HG02970 (cell line): ENCODE results near the gene MRRF.
"Not testable (repeated sequence)": the region's sequence is repeated elsewhere in the genome, so short reads cannot be mapped to it uniquely, and the experiment has no call there.

Source experiments
- ATAC-seq: cut with Tn5 transposase; IDR thresholded peaks from one replicate; pipeline ENCODE4 v1.9.1; 2021; ENCODE audit warnings: mild to moderate bottlenecking, moderate library complexity, moderate number of reproducible peaks; ENCODE audit not compliant: unreplicated experiment, low FRiP score

Gene MRRF

DNA sequence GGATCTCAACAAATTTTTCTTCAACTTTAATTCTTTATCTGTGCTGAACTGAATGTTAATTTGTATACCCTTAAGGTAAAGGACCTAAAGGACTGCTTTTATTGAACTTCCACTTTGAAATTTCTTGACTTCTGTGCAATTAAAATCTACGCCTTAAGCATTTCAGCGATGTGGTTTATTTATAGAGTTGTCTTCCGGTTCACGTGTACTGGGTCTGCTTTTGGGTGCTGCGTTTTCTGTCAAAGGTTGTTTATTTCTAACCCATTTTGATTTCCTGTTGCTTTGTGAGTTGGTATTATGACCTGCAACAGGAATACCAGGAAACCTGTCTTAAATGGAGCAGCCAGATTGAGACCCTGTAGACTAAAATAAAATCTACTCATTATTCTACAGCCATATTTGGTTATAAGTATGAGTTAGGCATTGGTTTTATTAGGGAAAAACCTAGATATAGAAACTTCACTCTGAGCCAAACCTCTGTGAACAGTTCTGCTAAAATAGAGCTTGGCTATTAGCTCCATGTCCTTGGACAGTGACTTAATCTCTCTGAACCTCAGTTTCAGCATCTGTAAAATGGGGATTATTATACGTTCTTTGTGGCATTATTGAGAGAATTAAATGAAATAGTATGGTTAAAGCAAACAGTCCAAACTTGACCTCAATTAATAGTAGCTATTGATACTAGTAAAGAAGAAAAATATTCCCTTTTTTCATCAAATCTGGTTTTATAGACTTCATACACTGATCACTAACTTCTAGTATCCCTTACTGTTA, 3.5 kb downstream of the MRRF start:
- ATAC-seq: no peak

DNA sequence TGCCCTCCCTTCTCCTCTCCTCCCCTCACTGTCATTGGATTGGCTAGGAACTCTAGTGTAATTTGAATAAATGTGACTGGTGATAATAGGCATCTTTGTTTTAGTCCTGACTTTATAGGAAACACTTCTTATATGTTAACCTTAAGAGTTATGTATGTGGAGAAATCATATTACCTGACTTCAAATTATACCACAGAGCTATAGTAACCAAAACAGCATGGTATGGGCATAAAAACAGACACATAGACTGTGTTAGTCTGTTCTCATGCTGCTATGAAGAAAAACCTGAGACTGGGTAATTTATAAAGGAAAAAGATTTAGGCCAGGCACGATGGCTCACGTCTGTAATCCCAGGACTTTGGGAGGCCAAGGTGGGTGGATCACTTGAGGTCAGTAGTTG, 9.4 kb downstream of the MRRF start:
- no peak for ATAC-seq

DNA sequence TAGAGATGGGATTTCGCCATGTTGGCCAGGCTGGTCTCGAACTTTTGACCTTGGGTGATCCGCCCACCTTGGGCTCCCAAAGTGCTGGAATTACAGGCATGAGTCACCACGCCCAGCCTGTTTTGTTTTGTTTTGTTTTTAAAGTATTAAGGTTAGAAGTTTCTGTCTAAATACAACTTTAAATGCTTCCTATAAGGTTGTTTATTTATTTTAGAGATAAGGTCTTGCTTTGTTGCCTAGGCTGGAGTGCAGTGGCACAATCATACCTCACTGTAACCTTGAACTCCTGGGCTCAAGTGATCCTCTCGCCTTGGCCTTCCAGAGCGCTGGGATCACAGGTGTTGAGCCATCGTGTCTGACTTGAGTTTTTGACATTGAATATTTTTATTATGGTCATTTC, 11.4 kb downstream of the MRRF start:
- no peak for ATAC-seq

DNA sequence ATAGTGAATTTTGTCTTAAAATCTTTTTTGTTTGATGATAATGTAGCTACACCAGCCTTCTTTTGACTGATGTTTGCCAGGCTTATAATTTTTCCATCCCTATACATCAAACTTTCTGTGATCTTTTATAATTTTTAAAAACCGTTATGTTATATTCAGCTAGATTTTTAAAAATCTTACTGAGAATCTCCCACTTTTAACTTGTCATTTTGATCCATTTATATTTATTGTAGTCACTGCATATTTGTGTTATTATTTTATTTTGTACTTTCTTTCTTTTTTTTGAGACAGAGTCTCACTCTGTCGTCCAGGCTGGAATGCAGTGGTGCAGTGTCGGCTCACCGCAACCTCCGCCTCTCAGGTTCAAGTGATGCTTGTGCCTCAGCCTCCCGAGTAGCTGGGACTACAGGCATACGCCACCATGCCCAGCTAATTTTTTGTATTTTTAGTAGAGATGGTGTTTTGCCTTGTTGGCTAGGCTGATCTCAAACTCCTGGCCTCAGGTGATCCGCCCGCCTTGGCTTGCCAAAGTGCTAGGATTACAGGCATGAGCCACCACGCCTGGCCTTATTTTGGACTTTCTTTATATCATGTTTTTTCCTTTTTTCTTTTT, 12.7 kb downstream of the MRRF start:
- no peak for ATAC-seq

DNA sequence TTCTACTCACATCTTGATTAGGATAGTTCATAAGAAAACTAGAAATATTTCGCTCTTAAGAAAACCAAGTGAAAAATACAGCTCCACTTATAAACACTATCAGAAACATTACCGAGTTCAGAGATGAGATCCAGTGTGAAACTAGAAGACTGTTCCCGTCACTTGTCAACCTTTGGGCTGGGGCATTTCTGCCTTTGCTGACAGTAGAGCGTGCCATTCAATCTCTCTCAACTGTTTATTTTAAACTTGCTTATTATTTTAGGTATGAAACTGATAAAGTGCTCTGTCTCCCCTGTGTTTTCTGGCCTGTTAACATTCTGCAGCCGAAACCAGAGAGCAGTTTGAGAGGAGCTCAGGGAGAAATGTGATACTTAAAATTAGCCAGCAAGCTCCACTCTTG, 16.7 kb downstream of the MRRF start:
- no peak for ATAC-seq

DNA sequence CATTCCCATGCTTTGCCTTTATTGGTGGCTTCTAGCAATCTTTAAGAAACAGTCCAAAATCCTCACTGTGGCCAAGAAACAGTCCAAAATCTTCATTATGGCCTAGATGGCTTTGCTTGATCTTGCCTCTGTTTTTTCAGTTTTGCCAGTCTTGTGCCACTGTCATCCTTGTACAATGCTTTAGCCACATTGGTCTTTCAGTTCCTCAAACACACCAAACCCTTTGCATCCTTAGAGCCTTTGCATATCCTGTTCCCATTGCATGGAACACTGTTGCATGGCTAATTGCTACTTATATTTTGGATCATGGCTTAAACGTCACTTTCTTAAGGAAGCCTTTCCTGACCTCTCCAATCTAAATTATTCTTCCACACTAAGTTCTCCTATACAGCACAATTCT, 22.1 kb downstream of the MRRF start:
- no peak for ATAC-seq

DNA sequence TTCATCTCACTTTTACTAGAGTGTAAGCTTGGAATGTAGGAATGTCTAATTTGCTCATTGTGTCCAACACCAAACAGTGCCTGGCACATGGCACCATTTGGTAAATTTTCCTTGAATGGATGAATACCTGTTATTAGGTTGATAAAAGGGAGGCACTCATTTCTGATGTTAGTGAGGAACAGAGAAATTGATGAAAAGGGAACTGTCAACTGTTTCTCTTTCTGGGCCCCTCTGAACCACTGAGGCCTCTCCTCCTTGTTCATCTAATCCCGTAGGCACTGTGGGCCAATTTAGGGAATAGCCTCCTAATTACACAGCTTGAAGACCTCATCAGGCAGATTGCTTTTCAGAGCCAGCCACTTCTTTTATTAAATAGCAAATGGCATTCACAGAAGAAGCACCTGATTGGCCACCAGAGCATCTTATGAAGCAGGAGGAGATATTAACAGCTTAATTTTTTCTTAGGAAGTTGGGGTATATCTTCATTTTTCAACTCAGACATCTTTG, 22.6 kb downstream of the MRRF start:
- no peak for ATAC-seq

DNA sequence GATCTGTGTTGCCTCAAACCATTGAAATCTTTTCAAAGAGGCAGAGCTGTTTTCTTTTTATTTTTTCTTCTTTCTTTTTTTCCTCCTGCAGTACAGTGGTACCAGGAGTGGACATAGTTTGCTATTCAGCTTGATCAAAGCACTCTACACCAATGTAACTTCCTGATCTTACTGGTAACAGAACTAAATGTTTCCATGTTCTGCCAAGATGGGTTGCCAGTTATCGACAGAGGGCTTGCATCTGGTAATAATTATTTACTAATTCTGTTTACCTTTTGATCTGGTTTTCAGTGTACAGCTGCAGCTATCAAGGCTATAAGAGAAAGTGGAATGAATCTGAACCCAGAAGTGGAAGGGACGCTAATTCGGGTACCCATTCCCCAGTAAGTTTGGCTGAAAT, 26.8 kb downstream of the MRRF start:
- ATAC-seq: no peak

DNA sequence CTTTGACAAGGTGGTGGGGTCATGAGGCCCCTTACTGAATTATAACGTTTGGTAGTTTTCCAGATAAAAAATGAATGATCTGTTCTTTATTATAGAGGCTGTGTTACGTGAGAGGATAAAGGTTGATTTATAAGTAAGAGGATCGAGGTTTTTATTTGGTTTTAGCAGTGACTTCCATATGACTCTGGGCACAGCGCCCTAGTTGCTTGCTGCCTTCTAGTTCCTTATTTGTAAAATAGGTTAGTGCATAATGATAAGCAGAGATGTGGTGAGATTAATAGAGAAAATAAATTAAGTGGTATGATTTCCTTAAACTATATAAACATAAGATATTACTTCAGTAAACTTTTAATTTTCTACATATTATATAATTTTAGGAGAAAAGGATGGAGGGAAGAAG, 29.8 kb downstream of the MRRF start:
- no peak for ATAC-seq

DNA sequence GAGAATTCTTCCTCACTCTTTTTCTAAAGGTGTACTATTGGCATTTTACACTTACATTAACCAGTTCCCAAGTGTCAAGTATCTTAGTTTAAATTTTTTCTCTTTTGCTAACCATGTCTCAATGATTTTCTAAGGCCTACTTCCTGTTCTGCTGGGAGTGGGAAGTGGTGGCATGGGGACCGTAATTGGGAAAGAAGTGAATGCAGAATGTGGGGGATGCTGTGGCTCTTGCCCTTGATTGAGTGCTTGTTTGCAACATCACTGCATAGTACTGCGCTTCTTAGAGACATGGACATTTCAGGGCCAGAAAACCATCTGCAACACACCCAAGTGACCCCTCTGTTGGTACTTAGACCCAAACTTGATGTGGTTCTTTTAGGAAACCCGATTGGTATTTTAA, 32.8 kb downstream of the MRRF start:
- no peak for ATAC-seq

DNA sequence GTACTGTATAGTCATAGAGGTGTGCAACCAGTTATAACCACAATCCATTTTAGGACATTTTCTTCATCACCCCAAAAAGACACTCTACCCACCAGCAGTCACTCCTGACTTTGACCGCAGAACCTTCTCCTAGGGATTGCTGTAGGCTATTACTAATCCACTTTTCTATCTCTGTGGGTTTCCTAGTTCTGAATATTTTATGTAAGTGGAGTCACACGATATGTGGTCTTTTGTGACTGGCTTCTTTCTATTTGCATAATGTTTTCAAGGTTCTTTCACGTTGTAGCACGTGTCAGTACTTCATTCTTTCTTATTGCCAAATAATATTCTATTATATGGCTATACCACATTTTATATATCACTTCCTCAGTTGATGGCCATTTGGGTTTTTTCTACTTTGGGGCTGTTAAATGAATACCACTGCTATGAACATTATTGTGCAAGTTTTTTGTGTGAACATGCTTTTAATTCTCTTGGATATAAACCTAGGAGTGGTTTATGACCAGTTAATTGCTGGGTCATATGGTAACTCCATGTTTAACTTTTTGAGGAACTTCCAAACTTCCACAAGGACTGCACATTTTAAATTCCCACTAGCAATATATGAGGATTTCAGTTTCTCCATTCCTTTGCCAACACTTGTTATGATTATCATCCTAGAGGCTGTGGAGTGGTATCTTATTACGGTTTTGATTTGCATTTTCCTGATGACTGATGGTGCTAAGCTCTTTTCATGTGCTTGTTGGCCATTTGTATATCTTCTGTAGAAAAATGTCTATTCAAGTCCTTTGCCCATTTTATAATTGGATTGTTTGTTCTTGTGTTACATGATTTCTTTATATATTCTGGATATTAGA, 37.8 kb downstream of the MRRF start:
- ATAC-seq: no peak

DNA sequence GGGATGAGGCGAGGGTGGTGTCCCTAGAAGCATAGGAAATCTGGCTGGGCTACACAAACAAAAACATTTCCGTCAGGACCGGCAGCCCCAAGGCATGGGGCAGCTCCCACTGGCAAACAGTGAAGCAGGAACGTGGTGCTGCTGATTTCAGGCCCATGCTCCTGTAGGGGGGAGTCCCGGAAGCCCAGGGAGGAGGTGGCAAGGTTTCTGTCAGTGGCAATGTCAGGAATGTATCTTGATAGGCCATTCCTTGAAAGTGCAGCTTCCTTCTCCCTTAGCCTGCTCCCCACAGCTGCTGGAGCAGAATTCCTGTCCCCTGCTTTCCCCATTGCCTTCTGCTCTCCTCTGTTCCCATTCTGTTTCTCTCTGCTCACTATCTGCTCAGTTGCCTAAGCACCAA, 42.4 kb downstream of the MRRF start:
- no peak for ATAC-seq

DNA sequence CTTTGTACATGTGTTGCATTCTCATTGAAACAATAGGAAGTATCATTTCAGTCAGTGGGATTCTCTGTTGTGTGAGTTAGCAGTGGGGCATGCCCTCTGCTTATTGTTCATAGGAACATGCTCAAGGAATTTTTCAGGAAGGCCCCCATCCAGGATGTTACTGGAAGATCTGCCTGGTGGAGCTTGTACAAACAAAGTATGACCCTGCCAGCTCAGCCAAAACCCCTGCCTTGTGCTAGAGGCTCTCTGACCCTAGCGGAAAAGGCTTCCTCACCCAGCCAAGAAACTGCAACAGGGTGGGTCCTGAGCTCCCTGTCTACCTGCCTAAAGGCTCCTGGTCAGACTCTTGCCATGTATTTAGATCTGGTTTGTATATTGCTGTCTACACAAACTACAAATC, 43.2 kb downstream of the MRRF start:
- no peak for ATAC-seq

DNA sequence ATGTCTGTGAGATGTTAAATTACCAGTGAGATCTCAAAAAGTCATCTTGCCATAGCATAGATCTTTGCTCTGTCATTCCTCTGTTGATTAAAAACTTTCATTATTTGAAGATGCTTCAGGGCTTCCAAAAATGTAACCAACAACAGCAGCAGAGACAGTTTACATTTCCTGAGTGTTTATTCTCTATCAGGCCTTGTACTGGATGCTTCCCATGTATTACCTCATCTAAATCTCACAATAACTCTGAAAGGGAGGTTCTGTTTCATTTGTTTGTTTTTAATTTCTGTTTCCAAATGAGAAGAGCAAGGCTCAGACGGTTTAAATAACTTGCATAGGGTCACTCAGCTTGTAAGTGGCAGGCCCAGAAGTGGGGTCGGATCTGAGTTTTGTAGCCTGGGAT, 45.2 kb downstream of the MRRF start:
- no peak for ATAC-seq

DNA sequence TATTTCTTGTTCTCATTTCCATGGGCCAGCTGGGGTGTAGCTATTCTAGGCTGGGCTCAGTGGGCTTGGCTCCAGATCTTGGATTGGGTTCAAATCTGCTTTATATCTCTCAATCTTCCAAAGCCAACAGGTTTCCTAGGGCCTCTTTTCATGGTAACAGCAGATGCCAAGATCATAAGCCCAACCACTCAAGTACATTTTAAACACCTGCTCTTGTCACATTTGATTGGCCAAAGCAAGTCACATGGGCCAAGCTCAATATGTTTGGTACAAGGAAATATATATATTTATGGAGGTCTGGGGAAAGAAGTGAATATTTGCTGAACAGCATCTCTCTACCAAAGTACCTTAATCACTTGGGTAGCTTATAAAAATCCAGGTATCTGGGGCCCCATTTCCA, 49.5 kb downstream of the MRRF start:
- ATAC-seq: no peak

DNA sequence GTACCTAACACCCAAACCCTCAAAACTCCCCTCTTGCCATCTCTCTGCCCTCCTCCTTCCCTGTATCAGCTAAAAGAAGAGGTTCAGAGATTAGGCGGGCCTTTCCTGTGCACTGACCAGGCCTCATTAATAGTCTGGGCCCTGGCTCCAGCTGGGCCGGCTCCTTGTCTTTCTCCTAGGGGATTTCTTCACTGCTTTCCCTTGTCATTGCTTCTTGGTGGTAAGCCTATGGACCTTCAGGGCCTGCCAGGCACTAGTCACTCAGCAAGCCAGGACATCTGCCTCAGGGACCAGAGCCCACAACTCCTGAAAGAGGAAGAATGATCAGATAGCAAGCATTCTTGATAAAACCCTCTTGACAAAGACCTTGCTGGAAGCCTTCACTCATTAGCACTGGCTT, 50.9 kb downstream of the MRRF start:
- no peak for ATAC-seq

DNA sequence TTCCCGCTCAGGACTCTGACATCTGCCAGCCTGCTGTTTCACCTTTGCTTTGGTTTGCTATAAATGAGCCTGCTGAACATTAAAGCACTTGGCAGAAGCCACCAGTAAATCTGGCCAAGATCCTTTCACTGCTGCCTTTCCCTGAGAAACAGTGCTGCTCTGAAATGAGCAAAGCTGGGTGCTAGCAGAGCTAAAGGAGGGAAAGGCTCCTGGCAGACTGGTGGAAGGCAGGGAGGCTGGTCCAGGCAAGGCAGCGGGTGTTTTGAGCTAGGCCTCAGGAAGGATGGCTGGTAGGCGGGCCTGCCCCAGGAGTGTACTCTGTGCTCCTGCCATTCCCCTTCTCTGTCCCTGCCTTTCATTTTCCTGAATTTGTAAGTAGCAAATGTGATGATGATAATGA, 53.6 kb downstream of the MRRF start:
- ATAC-seq: no peak

DNA sequence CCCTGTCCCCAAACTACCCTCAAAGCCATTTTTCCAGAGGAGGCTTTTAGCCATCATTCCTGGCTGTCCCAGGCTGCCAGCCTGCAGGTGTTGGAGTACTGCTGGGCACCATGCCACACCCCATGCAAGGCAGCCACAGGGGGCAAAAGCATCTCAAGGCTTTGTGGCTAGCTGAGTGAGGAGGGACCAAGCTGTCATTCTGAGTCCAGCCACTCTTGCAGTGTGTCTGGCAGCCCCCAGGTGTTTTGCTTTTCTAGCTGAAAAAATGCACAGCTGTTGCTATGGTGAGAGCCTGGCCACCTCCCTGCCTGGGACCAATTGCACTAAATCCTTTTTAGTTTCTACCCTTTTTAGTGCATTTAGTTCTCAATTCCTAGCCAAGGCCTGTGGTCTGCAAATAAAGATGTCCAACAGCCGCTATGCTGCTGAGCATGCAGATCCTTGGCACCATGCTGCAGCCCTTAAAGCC, 55.8 kb downstream of the MRRF start:
- ATAC-seq: no peak

DNA sequence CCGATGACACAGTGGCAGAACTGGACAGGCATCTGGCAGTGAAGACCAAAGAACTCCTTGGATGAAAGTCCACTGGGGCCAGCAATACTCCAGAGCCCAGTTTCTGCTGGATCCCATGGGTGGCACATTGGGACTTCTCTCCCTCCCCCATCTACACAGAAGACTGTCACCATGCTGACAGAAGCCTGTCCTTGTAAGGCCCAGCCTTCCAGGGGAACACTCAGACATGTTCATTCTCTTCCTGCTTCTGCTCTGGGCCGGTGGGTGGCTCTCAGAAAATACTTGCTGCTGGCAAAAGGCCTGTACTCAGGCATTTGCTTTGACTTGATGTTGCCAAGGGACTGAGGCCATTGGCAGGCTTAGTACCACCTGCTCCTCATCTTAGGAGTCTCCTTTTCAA, 57.9 kb downstream of the MRRF start:
- no peak for ATAC-seq

DNA sequence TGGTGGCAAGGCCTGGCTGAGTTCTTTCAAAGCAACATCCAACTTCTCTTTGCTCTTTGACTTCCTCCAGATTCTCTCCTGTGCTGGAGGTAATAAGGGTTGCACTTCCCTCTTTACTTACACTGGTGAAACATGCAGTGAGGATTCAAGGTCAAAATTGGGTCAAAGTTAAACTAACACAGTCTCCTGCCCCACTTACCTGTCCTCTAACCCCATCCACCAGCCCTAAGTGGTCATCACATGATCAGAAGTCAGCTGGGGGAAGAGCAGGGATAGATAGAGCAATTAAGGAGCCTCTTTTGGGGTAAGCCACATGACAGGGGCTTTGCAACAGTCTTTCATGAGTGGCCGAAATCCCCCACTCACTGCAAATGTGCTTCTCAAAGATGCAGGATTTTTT, 60.0 kb downstream of the MRRF start:
- not testable (repeated sequence) for ATAC-seq

DNA sequence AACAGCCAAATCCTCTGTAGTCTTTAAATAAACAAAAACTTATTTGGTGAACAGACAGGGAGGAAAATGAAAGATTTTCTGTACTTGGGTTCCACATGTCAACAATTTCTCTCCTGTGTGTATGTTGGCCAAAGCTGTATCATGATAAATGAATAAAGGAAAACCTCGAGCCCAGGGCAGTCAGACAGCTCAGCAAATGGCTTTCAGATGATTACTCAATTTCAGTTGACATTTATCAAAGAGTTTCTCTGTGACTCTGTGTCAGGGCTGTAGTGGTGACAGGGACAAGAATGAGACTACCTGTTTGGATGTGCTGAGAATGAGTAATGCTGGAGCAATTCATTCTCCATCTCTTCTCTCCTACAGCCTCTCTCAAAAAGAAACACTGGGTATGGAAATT, 60.4 kb downstream of the MRRF start:
- no peak for ATAC-seq
